Fibroblast of lung (primary cell): ENCODE results near the gene EPG5. TPM values are rescaled to one million over a fixed set of nuclear protein-coding genes. Genes with fewer than 3 reads are reported as not detected.

ENCODE experiments used
- DNase-seq, 2 donors: peaks; one replicate each; pipeline versions ENCODE4 v3.0.0 to v3.0.0-alpha.2; 2010; ENCODE audit warnings: low read depth in 2 of 2
- H2AFZ ChIP-seq: 2 replicates; pipeline ENCODE4 v1.5.1; 2012; ENCODE audit warnings: low read length, control low read depth, inconsistent platforms
- H3K27ac ChIP-seq: 2 replicates; pipeline ENCODE4 v1.5.1; 2011; ENCODE audit warnings: low read length, control low read depth; ENCODE audit not compliant: insufficient read depth
- H3K27me3 ChIP-seq: 2 replicates; pipeline ENCODE4 v1.5.1; 2011; ENCODE audit warnings: mild to moderate bottlenecking, low read length; ENCODE audit not compliant: control insufficient read depth, insufficient read depth
- H3K36me3 ChIP-seq: 2 replicates; pipeline ENCODE4 v1.5.1; 2011; ENCODE audit warnings: low read length; ENCODE audit not compliant: control insufficient read depth, insufficient read depth
- H3K4me1 ChIP-seq: 2 replicates; pipeline ENCODE4 v1.5.1; 2011; ENCODE audit warnings: low read length; ENCODE audit not compliant: control insufficient read depth, insufficient read depth; ENCODE audit errors: extremely low read depth
- H3K4me2 ChIP-seq: 2 replicates; pipeline ENCODE4 v1.5.1; 2011; ENCODE audit warnings: low read length, control low read depth; ENCODE audit not compliant: insufficient read depth; ENCODE audit errors: extremely low read depth
- H3K4me3 ChIP-seq, 4 experiments: fragments of 200-600 bp in 1 of 4; sonication (generic) in 1 of 4; replicated peaks in 1 of 4; 2 replicates each; pipeline ENCODE4 v1.5.1; 2011 to 2016; ENCODE audit warnings: low read length in 4 of 4, low read depth in 3 of 4, mild to moderate bottlenecking in 3 of 4, control low read depth in 2 of 4, inconsistent platforms in 1 of 4, mixed read lengths in 1 of 4; ENCODE audit not compliant: insufficient read depth in 1 of 4; ENCODE audit errors: control extremely low read depth in 1 of 4
- H3K79me2 ChIP-seq: 2 replicates; pipeline ENCODE4 v1.5.1; 2012; ENCODE audit warnings: mild to moderate bottlenecking, low read length, inconsistent platforms; ENCODE audit not compliant: control insufficient read depth, insufficient read depth
- H3K9ac ChIP-seq: 2 replicates; pipeline ENCODE4 v1.5.1; 2011; ENCODE audit warnings: mild to moderate bottlenecking, low read length, control low read depth; ENCODE audit not compliant: insufficient read depth
- H3K9me3 ChIP-seq: 2 replicates; pipeline ENCODE4 v1.5.1; 2012; ENCODE audit warnings: low read depth, low read length; ENCODE audit not compliant: control insufficient read depth, insufficient read depth
- H4K20me1 ChIP-seq: 2 replicates; pipeline ENCODE4 v1.5.1; 2011; ENCODE audit warnings: low read length; ENCODE audit not compliant: control insufficient read depth, insufficient read depth; ENCODE audit errors: extremely low read depth
- EZH2 ChIP-seq: IDR thresholded peaks from 2 replicates; pipeline ENCODE4 v1.5.1; 2012; ENCODE audit warnings: low read length, control low read depth, mild to moderate bottlenecking; ENCODE audit errors: missing control alignments
- polyA plus RNA-seq, 2 donors: library from polyadenylated mRNA; depleted of rRNA in 1 of 2; stranded (reverse) in 1 of 2; unstranded in 1 of 2; fragments of >200 nt; gene quantifications; 2 replicates each; pipeline ENCODE4 v1.2.1, GENCODE V29; 2011 to 2012; ENCODE audit warnings: missing spikeins in 1 of 2
- total RNA-seq: library from RNA; depleted of rRNA; stranded (reverse); fragments of >200 nt; gene quantifications from 2 replicates; pipeline ENCODE4 v1.2.1, GENCODE V29; 2014
- TF ChIP-seq, protein P1 (sequence below), 2 donors: IDR thresholded peaks in 1 of 2; conservative IDR thresholded peaks in 1 of 2; 1 replicate in 1 of 2; 2 replicates in 1 of 2; pipeline ENCODE4 v1.5.1; 2011 to 2012; ENCODE audit warnings: low read length in 2 of 2, control low read depth in 1 of 2, inconsistent platforms in 1 of 2, low read depth in 1 of 2, mild to moderate bottlenecking in 1 of 2

Gene EPG5
- total and polyA plus RNA-seq, 2 donors (not counting 1 experiment from before 2014, with no cell fraction given) = 60.0 to 87.4 TPM

DNA sequence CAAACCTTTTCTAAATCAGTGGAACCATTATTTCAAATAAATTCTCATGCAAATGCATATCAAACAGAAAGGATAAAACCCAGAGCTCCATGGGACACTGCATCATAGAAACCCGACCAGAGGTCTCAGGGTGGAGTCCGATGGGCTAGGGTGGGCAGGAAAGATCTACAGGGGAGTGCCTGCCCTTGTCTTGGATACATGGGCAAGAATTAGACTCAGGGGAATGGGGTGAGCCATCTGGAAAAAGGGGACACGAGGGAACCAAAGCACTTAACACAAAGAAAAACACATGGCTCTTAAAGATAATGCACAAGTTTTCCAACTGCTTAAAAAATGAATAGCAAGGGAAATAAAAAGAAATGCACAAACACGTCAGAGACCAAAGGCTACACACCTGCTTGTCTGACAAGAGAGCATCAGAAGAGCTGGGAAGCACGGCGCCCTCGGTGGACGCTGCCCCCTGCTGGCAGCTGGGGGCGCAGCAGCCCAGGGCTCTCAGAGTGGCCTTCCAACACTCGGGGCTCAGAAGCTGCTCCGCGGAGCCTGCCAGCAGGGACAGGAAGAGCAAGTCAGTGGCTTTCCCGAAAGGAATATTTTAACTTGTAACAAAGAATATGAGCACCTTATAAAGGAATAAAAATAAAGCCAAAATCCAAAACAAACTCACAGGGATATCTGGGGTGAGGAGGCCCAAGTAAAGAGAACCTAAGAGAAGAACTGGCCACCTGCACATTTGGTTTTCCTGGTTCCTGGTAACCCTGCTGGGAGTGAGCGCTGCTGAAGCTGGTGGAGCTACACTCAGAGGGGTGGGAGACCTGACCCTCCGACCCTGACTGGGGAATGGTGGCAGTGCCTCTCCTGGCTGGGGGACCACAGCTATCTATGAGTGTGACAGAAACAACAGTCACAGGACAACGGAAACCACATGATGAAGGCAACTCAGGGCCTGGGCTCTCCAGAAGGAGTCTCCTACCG, 87.2 kb downstream of the EPG5 start:
- Histone ChIP-seq H3K79me2 (no peaks in the 10 kb centered on the region), H3K4me3 (no peak overlapping the region), H3K27me3 (no peaks in the 10 kb centered on the region), H3K9ac (no peak overlapping the region), H3K27ac (no peak overlapping the region), H3K9me3 (no peaks in the 10 kb centered on the region), H3K36me3 (peaks cover 14% of the 10 kb centered on the region), H3K4me1 (no peaks in the 10 kb centered on the region), H3K4me2 (no peak overlapping the region), H2AFZ (no peak overlapping the region), H4K20me1 (no peaks in the 10 kb centered on the region)
- TF ChIP-seq EZH2 = no peak
- TF ChIP-seq, protein P1, sequence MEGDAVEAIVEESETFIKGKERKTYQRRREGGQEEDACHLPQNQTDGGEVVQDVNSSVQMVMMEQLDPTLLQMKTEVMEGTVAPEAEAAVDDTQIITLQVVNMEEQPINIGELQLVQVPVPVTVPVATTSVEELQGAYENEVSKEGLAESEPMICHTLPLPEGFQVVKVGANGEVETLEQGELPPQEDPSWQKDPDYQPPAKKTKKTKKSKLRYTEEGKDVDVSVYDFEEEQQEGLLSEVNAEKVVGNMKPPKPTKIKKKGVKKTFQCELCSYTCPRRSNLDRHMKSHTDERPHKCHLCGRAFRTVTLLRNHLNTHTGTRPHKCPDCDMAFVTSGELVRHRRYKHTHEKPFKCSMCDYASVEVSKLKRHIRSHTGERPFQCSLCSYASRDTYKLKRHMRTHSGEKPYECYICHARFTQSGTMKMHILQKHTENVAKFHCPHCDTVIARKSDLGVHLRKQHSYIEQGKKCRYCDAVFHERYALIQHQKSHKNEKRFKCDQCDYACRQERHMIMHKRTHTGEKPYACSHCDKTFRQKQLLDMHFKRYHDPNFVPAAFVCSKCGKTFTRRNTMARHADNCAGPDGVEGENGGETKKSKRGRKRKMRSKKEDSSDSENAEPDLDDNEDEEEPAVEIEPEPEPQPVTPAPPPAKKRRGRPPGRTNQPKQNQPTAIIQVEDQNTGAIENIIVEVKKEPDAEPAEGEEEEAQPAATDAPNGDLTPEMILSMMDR (conservative IDR thresholded peaks at IDR 0.05 in 1 of 2, IDR thresholded peaks at IDR 0.05 in 1 of 2; ENCODE audit: low read depth in 1 of 2, low read length in 2 of 2) = peak; percentile 96 to 98
- DNase-seq = peak; percentile 45 to 66

DNA sequence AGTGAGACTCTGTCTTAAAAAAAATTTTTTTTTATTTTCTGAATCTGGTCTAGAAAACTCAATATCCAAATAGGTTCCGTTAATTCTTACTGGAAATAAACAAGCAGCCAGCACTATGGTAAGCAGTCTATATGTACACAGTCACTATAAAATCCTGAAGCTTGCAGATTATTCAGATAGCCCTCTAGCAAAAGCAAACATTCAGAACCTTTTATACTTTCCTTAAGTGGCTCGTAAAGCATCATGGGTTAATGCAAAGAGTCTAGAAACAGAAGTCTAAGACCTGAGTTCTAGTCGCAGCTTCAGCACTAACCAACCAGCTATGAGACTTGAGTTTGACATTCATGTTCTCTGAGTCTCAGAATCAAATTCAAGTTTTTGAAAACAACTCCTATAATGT, 89.7 kb downstream of the EPG5 start:
- Histone ChIP-seq H3K79me2 (no peaks in the 10 kb centered on the region), H3K4me1 (no peaks in the 10 kb centered on the region), H3K27ac (no peak overlapping the region), H3K36me3 (peaks cover 9% of the 10 kb centered on the region), H3K4me3 (no peak overlapping the region), H3K9me3 (no peaks in the 10 kb centered on the region), H2AFZ (no peak overlapping the region), H4K20me1 (no peaks in the 10 kb centered on the region), H3K9ac (no peak overlapping the region), H3K4me2 (no peak overlapping the region), H3K27me3 (no peaks in the 10 kb centered on the region)
- no peak for DNase-seq
- no peak for TF ChIP-seq EZH2
- TF ChIP-seq, protein P1 (conservative IDR thresholded peaks at IDR 0.05 in 1 of 2, IDR thresholded peaks at IDR 0.05 in 1 of 2; ENCODE audit: low read depth in 1 of 2, low read length in 2 of 2) = no peak

DNA sequence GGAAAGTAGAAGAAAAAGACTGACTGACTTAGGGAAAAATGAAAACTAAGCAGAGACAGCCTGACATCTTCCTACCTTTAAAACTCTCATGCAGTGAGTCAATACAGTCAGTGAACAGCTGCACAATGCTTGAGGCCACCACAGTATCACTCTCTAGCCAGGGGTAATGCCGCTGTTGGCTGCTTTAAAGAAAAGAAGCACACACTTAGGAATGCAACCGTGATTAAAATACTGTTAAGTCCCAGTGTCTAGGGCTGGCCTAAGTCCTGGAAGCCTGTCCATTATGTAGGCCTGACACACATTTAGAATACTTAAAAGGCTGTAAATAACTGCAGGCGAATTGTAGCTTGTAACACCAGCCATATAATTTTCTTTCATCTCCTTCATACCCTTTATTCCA, 91.0 kb downstream of the EPG5 start:
- no peaks in the 10 kb centered on the region for H3K4me1 ChIP-seq
- no peak overlapping the region for H2AFZ ChIP-seq
- H3K36me3 ChIP-seq = peaks cover 9% of the 10 kb centered on the region
- H3K9ac ChIP-seq = no peak overlapping the region
- H3K4me2 ChIP-seq = no peak overlapping the region
- no peaks in the 10 kb centered on the region for H3K9me3 ChIP-seq
- H4K20me1 ChIP-seq = no peaks in the 10 kb centered on the region
- H3K4me3 ChIP-seq = no peak overlapping the region
- H3K27ac ChIP-seq = no peak overlapping the region
- peak in 1 of 2 donors; percentile 69 for DNase-seq
- H3K27me3 ChIP-seq = no peaks in the 10 kb centered on the region
- TF ChIP-seq, protein P1 (conservative IDR thresholded peaks at IDR 0.05 in 1 of 2, IDR thresholded peaks at IDR 0.05 in 1 of 2; ENCODE audit: low read depth in 1 of 2, low read length in 2 of 2) = no peak
- no peak for TF ChIP-seq EZH2
- H3K79me2 ChIP-seq = no peaks in the 10 kb centered on the region
